ENCODE measurements around the gene FAM118B. TPM values are rescaled to one million over a fixed set of nuclear protein-coding genes. Genes with fewer than 3 reads are reported as not detected.
"Not testable (repeated sequence)": the region's sequence is repeated elsewhere in the genome, so short reads cannot be mapped to it uniquely, and the experiment has no call there.

The FAM118B gene
- total RNA-seq, 4 donors from 2014 or later, result 11.4 to 14.2 (median 11.6) TPM

DNA sequence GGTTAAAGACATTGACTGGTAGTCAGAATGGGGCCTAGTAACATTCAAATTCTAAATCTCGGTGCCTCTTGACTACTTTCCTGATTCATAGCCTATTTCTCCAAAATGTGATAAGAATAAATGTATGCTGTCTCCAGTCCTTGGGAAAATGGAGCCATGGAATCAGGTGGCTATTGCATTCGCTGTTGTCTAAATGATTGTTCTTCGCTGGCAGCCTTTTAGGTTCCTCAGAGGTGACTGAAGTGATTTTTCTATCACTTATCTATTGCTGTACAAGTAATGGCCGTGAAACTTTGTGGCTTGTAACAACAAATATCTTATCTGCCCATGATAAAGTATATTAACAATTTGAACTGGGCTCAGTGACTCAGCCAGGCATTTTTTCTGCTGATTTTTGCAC is 41.7 kb downstream of the FAM118B start:
- Histone ChIP-seq H3K9me3 (no peaks in the 10 kb centered on the region), H3K27ac (no peak overlapping the region), H3K4me1 (no peaks in the 10 kb centered on the region), H3K27me3 (no peaks in the 10 kb centered on the region), H3K4me3 (no peak overlapping the region), H3K36me3 (peaks cover 0 to 58% (median 0%) of the 10 kb centered on the region in 3 donors)
- 77 to 89% methylated on average over 4 of the region's 4 CpGs for WGBS, 2 donors
- DNase-seq (ENCODE audit: low spot score in 2 of 2), result no peak
- TF ChIP-seq POLR2A (IDR thresholded peaks at IDR 0.05) (no peak), EP300 (IDR thresholded peaks at IDR 0.05) (no peak), CTCF (IDR thresholded peaks at IDR 0.05) (no peak)

DNA sequence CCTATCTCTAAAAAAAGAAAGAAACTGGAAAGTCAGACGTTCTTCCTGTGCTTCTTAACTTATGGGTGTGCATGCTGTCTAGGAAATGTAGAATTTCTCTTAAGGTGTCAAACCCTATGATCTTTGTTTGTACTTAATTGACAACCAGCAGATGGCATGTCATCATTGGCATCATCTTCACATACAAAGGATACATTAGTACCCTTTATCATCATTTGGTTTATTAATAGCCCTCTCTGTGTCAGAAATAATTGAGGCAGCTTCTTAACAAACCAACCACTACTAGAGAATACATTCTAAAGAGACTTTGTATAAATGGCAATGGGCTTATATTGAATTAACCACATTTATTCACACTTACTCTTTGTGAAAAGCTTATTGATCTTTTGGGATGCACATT is 43.2 kb downstream of the FAM118B start:
- WGBS, 2 donors, result 65 to 83% methylated on average over 1 of the region's 1 CpG
- Histone ChIP-seq H3K9me3 (no peaks in the 10 kb centered on the region), H3K27ac (no peak overlapping the region), H3K36me3 (peaks cover 0 to 65% (median 0%) of the 10 kb centered on the region in 3 donors), H3K4me1 (no peaks in the 10 kb centered on the region), H3K27me3 (no peaks in the 10 kb centered on the region), H3K4me3 (no peak overlapping the region)
- no peak for TF ChIP-seq EP300 (IDR thresholded peaks at IDR 0.05)
- TF ChIP-seq POLR2A (IDR thresholded peaks at IDR 0.05), result no peak
- no peak for TF ChIP-seq CTCF (IDR thresholded peaks at IDR 0.05)
- no peak for DNase-seq (ENCODE audit: low spot score in 2 of 2)

DNA sequence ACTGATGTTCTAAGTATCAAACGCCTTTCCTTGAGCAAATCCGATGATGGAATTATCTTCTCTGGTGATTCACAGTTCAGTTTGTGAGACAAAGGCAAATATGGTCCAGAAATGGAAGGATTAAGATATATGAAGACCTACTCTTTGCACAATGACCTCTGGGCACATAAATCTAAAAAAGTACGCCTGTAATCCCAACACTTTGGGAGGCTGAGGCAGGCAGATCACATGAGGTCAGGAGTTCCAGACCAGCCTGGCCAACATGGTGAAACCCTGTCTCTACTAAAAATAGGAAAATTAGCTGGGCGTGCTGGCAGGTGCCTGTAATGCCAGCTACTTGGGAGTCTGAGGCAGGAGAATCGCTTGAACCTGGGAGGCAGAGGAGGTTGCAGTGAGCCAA is 43.9 kb downstream of the FAM118B start:
- not testable (repeated sequence) for H3K27ac ChIP-seq; H3K4me3 ChIP-seq; H3K4me1 ChIP-seq; H3K27me3 ChIP-seq; H3K9me3 ChIP-seq; DNase-seq (ENCODE audit: low spot score in 2 of 2)
- WGBS, 2 donors, result 92 to 97% methylated on average over 5 of the region's 5 CpGs
- peaks cover 0 to 69% (median 0%) of the 10 kb centered on the region in 3 donors for H3K36me3 ChIP-seq

GRCh38 chr11:126256216-126256615 is 44.6 kb downstream of the FAM118B start:
- H3K9me3 ChIP-seq, result no peaks in the 10 kb centered on the region
- TF ChIP-seq POLR2A (IDR thresholded peaks at IDR 0.05) (no peak), EP300 (IDR thresholded peaks at IDR 0.05) (no peak), CTCF (IDR thresholded peaks at IDR 0.05) (no peak)

GRCh38 chr11:126257144-126257543 is 45.6 kb downstream of the FAM118B start:
- no peaks in the 10 kb centered on the region for H3K9me3 ChIP-seq
- WGBS, 2 donors, result 86 to 95% methylated on average over 2 of the region's 2 CpGs
- H3K4me1 ChIP-seq, result peaks cover 0 to 12% (median 0%) of the 10 kb centered on the region in 4 donors
- no peaks in the 10 kb centered on the region for H3K27me3 ChIP-seq
- TF ChIP-seq EP300 (IDR thresholded peaks at IDR 0.05), result no peak
- no peak overlapping the region for H3K27ac ChIP-seq
- DNase-seq (ENCODE audit: low spot score in 2 of 2), result no peak
- H3K4me3 ChIP-seq, result no peak overlapping the region
- H3K36me3 ChIP-seq, result peaks cover 0 to 80% (median 0%) of the 10 kb centered on the region in 3 donors

More at GRCh38 chr11:126256216-126256615, 44.6 kb downstream of the FAM118B start:
- no peak for DNase-seq (ENCODE audit: low spot score in 2 of 2)
- no peak overlapping the region for H3K27ac ChIP-seq
- peaks cover 0 to 12% (median 0%) of the 10 kb centered on the region in 4 donors for H3K4me1 ChIP-seq
- no peaks in the 10 kb centered on the region for H3K27me3 ChIP-seq
- WGBS, 2 donors, result 88 to 90% methylated on average over 4 of the region's 4 CpGs
- peaks cover 0 to 72% (median 0%) of the 10 kb centered on the region in 3 donors for H3K36me3 ChIP-seq
- H3K4me3 ChIP-seq, result no peak overlapping the region

GRCh38 chr11:126257764-126258163 is 46.2 kb downstream of the FAM118B start:
- no peaks in the 10 kb centered on the region for H3K27me3 ChIP-seq
- H3K27ac ChIP-seq, result no peak overlapping the region
- peaks cover 0 to 12% (median 0%) of the 10 kb centered on the region in 4 donors for H3K4me1 ChIP-seq
- H3K9me3 ChIP-seq, result no peaks in the 10 kb centered on the region
- H3K4me3 ChIP-seq, result no peak overlapping the region
- WGBS, 2 donors, result 72 to 85% methylated on average over 2 of the region's 2 CpGs
- no peak for TF ChIP-seq EP300 (IDR thresholded peaks at IDR 0.05)
- no peak for TF ChIP-seq CTCF (IDR thresholded peaks at IDR 0.05)
- no peak for TF ChIP-seq POLR2A (IDR thresholded peaks at IDR 0.05)
- peaks cover 0 to 80% (median 2%) of the 10 kb centered on the region in 3 donors for H3K36me3 ChIP-seq
- DNase-seq (ENCODE audit: low spot score in 2 of 2), result no peak

All from tibial nerve (tissue), 4 donors.